Hematopoietic multipotent progenitor cell treated with erythropoietin and hydrocortisone succinate and interleukin-3 and kit ligand, for 8 days (in vitro differentiated cells): ENCODE measurements around the gene UTP25.

Experiments used
- DNase-seq: peaks from one replicate; pipeline ENCODE4 v3.0.0-alpha.2; 2015

The UTP25 gene

GRCh38 chr1:209807509-209807908, 20.3 kb upstream of the UTP25 start:
- no peak for DNase-seq

DNA sequence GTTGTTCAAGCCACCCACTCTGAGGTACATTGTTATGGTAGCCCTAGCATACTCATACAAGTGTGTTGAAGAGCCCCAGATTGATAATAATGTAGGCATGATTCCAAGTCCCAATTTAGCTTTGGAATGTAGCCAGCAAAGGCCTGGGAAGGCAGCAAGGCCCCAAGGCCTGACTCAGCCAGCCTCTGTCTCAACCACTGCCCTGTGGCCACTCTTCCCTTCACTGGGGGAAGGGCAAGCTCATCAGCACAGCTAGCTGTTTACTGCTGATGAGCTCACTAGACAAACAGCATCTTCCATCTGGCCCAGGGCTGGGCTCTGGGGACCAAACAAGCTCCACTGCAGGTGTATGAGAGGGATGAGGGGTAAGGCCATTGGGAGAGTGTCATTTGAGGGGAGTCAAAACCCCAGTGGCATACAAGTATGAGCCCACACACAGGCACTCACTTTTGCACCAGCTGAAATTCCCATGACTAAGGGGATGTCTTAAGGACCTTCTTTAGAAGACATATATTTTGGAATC, 19.7 kb upstream of the UTP25 start:
- peak; percentile 87 for DNase-seq

- no peak for DNase-seq
Measured at GRCh38 chr1:209809611-209810010, 18.2 kb upstream of the UTP25 start.

GRCh38 chr1:209810783-209811182, 17.0 kb upstream of the UTP25 start:
- DNase-seq = no peak

GRCh38 chr1:209813902-209814301, 13.9 kb upstream of the UTP25 start:
- DNase-seq = no peak

DNA sequence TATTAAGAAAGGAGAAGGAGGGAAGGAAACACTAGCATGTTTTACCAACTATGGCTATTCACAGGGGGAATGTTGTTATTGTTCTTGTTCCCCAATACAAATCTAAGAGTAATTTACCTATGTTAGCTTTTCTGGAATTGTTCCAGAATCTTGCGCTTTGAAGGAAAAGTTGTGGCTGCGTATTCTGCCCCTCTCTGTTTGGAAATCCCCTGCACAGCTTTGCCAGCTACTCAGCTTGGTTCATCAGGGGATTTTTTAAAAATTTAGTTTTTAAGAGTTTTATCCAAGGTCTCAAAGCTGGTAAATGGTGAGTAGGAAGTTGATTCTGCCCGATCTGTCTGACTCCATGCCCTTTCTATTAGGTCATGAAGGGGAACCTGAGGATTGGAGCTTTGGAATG, 12.3 kb upstream of the UTP25 start:
- no peak for DNase-seq

GRCh38 chr1:209815931-209816341, 11.8 kb upstream of the UTP25 start:
- no peak for DNase-seq

- no peak for DNase-seq
Measured at GRCh38 chr1:209816923-209817322, 10.8 kb upstream of the UTP25 start.

- DNase-seq = no peak
Measured at GRCh38 chr1:209817691-209818090, 10.1 kb upstream of the UTP25 start.

GRCh38 chr1:209819058-209819457, 8.7 kb upstream of the UTP25 start:
- no peak for DNase-seq

DNA sequence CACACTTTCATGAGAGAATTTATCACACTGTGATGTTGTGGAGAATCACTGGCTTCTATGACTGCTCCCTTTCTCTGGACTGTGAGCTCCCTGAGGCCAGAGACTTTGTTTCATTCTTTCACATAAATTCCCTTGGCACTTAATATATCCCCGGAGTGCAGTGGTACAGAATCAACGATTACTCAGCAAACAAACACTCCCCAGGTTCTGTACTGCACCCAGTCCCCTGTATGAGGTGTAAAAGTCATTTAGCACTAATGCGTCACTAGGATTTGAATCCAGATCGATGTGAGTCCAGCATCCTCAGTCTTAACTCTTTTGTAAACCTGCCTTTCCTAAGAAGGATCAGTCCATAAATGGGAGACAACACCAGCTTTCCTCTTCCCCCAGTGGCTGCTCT, 6.8 kb upstream of the UTP25 start:
- DNase-seq = no peak

- DNase-seq = no peak
Measured at GRCh38 chr1:209822706-209823105, 5.1 kb upstream of the UTP25 start.

GRCh38 chr1:209823143-209824041, 4.4 kb upstream of the UTP25 start:
- DNase-seq = peak; percentile 81

- DNase-seq = no peak
Measured at GRCh38 chr1:209825591-209826434, 2.0 kb upstream of the UTP25 start.

DNA sequence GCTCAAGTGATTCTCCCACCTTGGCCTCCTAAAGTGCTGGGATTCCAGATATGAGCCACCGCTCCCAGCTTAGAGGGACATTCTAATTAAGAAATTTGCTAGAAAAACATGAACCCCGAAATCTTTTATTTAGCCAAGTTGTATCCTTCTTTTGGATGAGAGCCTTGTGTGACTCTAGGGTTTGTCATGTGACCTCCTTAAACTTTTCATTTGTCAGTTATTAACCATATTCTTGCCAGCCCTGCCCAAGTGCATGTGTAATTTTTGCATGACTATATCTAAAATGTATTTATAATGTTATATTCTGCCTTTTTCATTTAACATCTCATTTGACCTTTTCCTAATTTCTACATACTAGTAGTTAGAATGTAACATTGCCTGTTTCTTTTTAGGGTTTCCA, 1.9 kb downstream of the UTP25 start:
- DNase-seq = no peak

GRCh38 chr1:209830722-209831121, 3.0 kb downstream of the UTP25 start:
- no peak for DNase-seq

GRCh38 chr1:209831615-209832014, 3.8 kb downstream of the UTP25 start:
- DNase-seq = no peak

- no peak for DNase-seq
Measured at GRCh38 chr1:209835782-209836298, 8.1 kb downstream of the UTP25 start.

DNA sequence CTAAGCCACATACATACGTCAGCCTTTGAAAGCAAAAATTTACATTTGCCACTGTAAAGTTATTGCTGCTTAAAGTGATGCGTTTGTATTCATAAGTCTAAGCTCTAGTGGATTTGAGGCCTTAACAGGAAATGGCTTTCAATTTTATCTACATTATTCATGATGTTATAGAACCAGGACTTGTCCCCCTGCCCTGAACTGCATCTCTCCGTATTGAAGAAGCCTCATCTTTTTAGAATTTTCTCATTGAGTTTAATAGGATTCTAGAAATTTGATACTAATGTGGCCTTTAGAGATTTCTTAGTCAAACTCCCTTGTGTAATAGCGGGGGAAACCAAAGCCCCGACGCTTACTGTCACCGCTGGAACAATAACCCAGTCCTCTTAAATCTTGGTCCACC, 9.9 kb downstream of the UTP25 start:
- DNase-seq = no peak

DNA sequence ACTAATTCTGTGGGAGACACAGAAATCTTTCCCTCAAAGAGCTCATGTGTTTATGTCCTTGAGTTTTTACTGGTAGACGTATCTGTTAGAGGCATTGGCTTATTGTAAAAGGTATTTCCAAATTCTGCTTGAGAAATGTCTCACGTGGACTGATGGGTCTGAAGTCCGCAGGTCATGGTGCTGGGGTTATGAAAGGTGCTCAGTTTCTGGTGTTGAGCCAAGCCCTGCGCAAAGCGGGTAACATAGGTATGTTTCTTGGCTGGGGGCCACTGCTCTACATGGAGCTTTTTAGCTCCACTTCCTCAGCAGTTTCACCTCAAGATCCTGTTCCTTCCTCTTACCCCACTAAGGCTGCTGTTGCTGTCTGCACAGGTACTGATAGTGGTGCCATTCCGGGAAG, 10.8 kb downstream of the UTP25 start:
- DNase-seq = no peak

- no peak for DNase-seq
Measured at GRCh38 chr1:209839875-209840546, 12.2 kb downstream of the UTP25 start.

GRCh38 chr1:209840611-209841010, 12.8 kb downstream of the UTP25 start:
- DNase-seq = no peak
